ENCODE data around the gene MZF1.
A peak's percentile ranks its signal among the peaks of the same experiment; 100 is the strongest.
"Not testable (repeated sequence)": the region's sequence is repeated elsewhere in the genome, so short reads cannot be mapped to it uniquely, and the experiment has no call there.

Gene MZF1

GRCh38 chr19:58581227-58582141, 8.3 kb upstream of the MZF1 start:
- TF ChIP-seq CTCF (IDR thresholded peaks at IDR 0.05; ENCODE audit: extremely low read depth, missing control alignments): peak; percentile 99
- peak; percentile 88 for DNase-seq (ENCODE audit: low spot score)

GRCh38 chr19:58579473-58580142, 6.5 kb upstream of the MZF1 start:
- DNase-seq (ENCODE audit: low spot score): no peak
- no peak for TF ChIP-seq CTCF (IDR thresholded peaks at IDR 0.05; ENCODE audit: extremely low read depth, missing control alignments)

- no peak for DNase-seq (ENCODE audit: low spot score)
- no peak for TF ChIP-seq CTCF (IDR thresholded peaks at IDR 0.05; ENCODE audit: extremely low read depth, missing control alignments)
These were observed 5.1 kb upstream of the MZF1 start for GRCh38 chr19:58578012-58578925.

- DNase-seq (ENCODE audit: low spot score): not testable (repeated sequence)
These were observed 4.4 kb upstream of the MZF1 start for GRCh38 chr19:58577581-58577980.

- no peak for TF ChIP-seq CTCF (IDR thresholded peaks at IDR 0.05; ENCODE audit: extremely low read depth, missing control alignments)
- DNase-seq (ENCODE audit: low spot score): peak; percentile 87
These were observed 2.3 kb upstream of the MZF1 start for GRCh38 chr19:58575183-58576041.

GRCh38 chr19:58573658-58574164, 576 bp upstream of the MZF1 start:
- no peak for TF ChIP-seq CTCF (IDR thresholded peaks at IDR 0.05; ENCODE audit: extremely low read depth, missing control alignments)

More at GRCh38 chr19:58573658-58574164, 576 bp upstream of the MZF1 start:
- DNase-seq (ENCODE audit: low spot score): no peak
